Lung (tissue), 13 donors: ENCODE results near the gene IFITM1. TPM values are rescaled to one million over a fixed set of nuclear protein-coding genes. Genes with fewer than 3 reads are reported as not detected.
A peak's percentile ranks its signal among the peaks of the same experiment; 100 is the strongest.

Experiments
- ATAC-seq: fragments of 200-7000 bp; cut with Tn5 transposase; one replicate; pipeline ENCODE4 v1.9.1; 2020; ENCODE audit warnings: moderate number of reproducible peaks; ENCODE audit not compliant: insufficient read depth, low FRiP score
- DNase-seq, 3 donors: peaks; one replicate each; pipeline ENCODE4 v3.0.0-alpha.2; 2013 to 2017
- H3K27ac ChIP-seq, 2 donors: one replicate each; pipeline ENCODE4 v1.5.1; 2013; ENCODE audit warnings: mild to moderate bottlenecking in 2 of 2, moderate library complexity in 2 of 2, control low read depth in 1 of 2, inconsistent platforms in 1 of 2, low read depth in 1 of 2, low read length in 1 of 2
- H3K27me3 ChIP-seq, 3 donors: one replicate each; pipeline ENCODE4 v1.5.1; 2013; ENCODE audit warnings: low read length in 2 of 3; ENCODE audit not compliant: control insufficient read depth in 3 of 3, insufficient read depth in 3 of 3
- H3K36me3 ChIP-seq, 4 donors: one replicate each; pipeline ENCODE4 v1.5.1; 2013; ENCODE audit warnings: low read length in 4 of 4, mild to moderate bottlenecking in 1 of 4, moderate library complexity in 1 of 4; ENCODE audit not compliant: control insufficient read depth in 4 of 4, insufficient read depth in 4 of 4
- H3K4me1 ChIP-seq, 5 donors: one replicate each; pipeline ENCODE4 v1.5.1; 2013; ENCODE audit warnings: low read length in 5 of 5, mild to moderate bottlenecking in 2 of 5, moderate library complexity in 1 of 5; ENCODE audit not compliant: control insufficient read depth in 5 of 5, insufficient read depth in 5 of 5
- H3K4me3 ChIP-seq: one replicate; pipeline ENCODE4 v1.5.1; 2013; ENCODE audit warnings: mild to moderate bottlenecking, control low read depth, moderate library complexity
- H3K9ac ChIP-seq, 2 donors: one replicate each; pipeline ENCODE4 v1.5.1; 2013; ENCODE audit warnings: low read length in 2 of 2, control low read depth in 1 of 2; ENCODE audit not compliant: insufficient read depth in 1 of 2
- H3K9me3 ChIP-seq, 4 donors: one replicate each; pipeline ENCODE4 v1.5.1; 2013; ENCODE audit warnings: low read length in 3 of 4, mild to moderate bottlenecking in 1 of 4, moderate library complexity in 1 of 4; ENCODE audit not compliant: control insufficient read depth in 4 of 4, insufficient read depth in 3 of 4
- CTCF ChIP-seq: IDR thresholded peaks from 2 replicates; pipeline ENCODE4 v1.5.1; 2012; ENCODE audit warnings: mild to moderate bottlenecking; ENCODE audit errors: control extremely low read depth, extremely low read depth
- WGBS, 2 donors: extraction: QIAGEN DNeasy Blood & Tissue Kit; methylation state at CpG; one replicate each; pipeline ENCODE4 v1.1.7; 2013; 5-methylcytosine and 5-hydroxymethylcytosine counted together
- polyA plus RNA-seq, 2 donors: library from polyadenylated mRNA; stranded (reverse); fragments of 200-250 nt; gene quantifications; one replicate each; pipeline ENCODE4 v1.2.1, GENCODE V29; 2013
- small RNA-seq: library from RNA; depleted of rRNA; stranded (forward); fragments of <200 nt; gene quantifications from one replicate; pipeline ENCODE3, GENCODE V24; 2014; ENCODE audit warnings: low replicate concordance
- total RNA-seq, 2 donors: library from RNA; depleted of rRNA in 1 of 2; stranded (reverse); fragments of >200 nt in 1 of 2; gene quantifications; one replicate each; pipeline ENCODE4 v1.2.1, GENCODE V29; 2014 to 2021
- donor health status: control.
- donor health status: control.
- donor health status: Bipolar disorder and iron deficiency.
- donor health status: healthy.
- donor health status: DM: yes; HTN: yes; CAD: no.

The IFITM1 gene
- total and polyA plus RNA-seq, 4 donors, result 53.3 to 531 (median 189) TPM

- WGBS, 2 donors, result 58 to 76% methylated on average over 24 of the region's 24 CpGs
- H3K4me1 ChIP-seq, result peaks cover 0 to 9% (median 0%) of the 10 kb centered on the region in 5 donors
- H3K4me3 ChIP-seq, result no peak overlapping the region
- H3K27me3 ChIP-seq, result peaks cover 0 to 3% (median 0%) of the 10 kb centered on the region in 3 donors
- ATAC-seq (peak; percentile 48), DNase-seq (no peak)
- H3K36me3 ChIP-seq, result no peaks in the 10 kb centered on the region
- H3K9me3 ChIP-seq, result peaks cover 0 to 7% (median 3%) of the 10 kb centered on the region in 4 donors
- TF ChIP-seq CTCF, result no peak
- no peak overlapping the region for H3K9ac ChIP-seq
- no peak overlapping the region for H3K27ac ChIP-seq
Measured at GRCh38 chr11:363948-364761, 50.3 kb downstream of the IFITM1 start.

Small RNAs within 50 kb of the gene (small RNA-seq; reads per million reads assigned to genes)
- not detected for gene AC136475.6

Other genes starting within 250 kb of the IFITM1 start
- not detected for gene SCGB1C1, start 121.0 kb upstream of the IFITM1 start, total RNA-seq
- gene SCGB1C1, start 121.0 kb upstream of the IFITM1 start, polyA plus RNA-seq, result not detected
- gene BET1L, start 106.6 kb upstream of the IFITM1 start, total RNA-seq, result 10 to 100 TPM; 29.7 to 58.7 TPM
- 10 to 100 TPM; 30.1 to 49.9 TPM for gene BET1L, start 106.6 kb upstream of the IFITM1 start, polyA plus RNA-seq
- gene RIC8A, start 106.3 kb upstream of the IFITM1 start, total RNA-seq, result 100 to 1,000 TPM; 104 to 122 TPM
- gene RIC8A, start 106.3 kb upstream of the IFITM1 start, polyA plus RNA-seq, result 10 to 100 TPM; 52.1 to 83.2 TPM
- 10 to 100 TPM; 16.0 to 21.2 TPM for gene SIRT3, start 77.7 kb upstream of the IFITM1 start, total RNA-seq
- 10 to 100 TPM; 14.6 to 16.9 TPM for gene SIRT3, start 77.7 kb upstream of the IFITM1 start, polyA plus RNA-seq
- gene PSMD13, start 77.1 kb upstream of the IFITM1 start, total RNA-seq, result 100 to 1,000 TPM in 1 of 2 donors, 10 to 100 TPM in 1; 75.2 to 131 TPM
- gene PSMD13, start 77.1 kb upstream of the IFITM1 start, polyA plus RNA-seq, result 100 to 1,000 TPM; 158 to 184 TPM
- 1 to 10 TPM; 2.1 to 2.7 TPM for gene NLRP6, start 35.6 kb upstream of the IFITM1 start, total RNA-seq
- 1 to 10 TPM in 1 of 2 donors, under 1 TPM in 1; 0.08 to 9.6 TPM for gene NLRP6, start 35.6 kb upstream of the IFITM1 start, polyA plus RNA-seq
- 10 to 100 TPM; 21.6 to 63.3 TPM for gene PGGHG, start 24.9 kb upstream of the IFITM1 start, total RNA-seq
- 100 to 1,000 TPM; 112 to 145 TPM for gene PGGHG, start 24.9 kb upstream of the IFITM1 start, polyA plus RNA-seq
- gene IFITM5, start 14.5 kb upstream of the IFITM1 start, total RNA-seq, result not detected
- not detected for gene IFITM5, start 14.5 kb upstream of the IFITM1 start, polyA plus RNA-seq
- gene IFITM2, start 6.2 kb upstream of the IFITM1 start, total RNA-seq, result 100 to 1,000 TPM in 1 of 2 donors, 10 to 100 TPM in 1; 75.7 to 656 TPM
- gene IFITM2, start 6.2 kb upstream of the IFITM1 start, polyA plus RNA-seq, result 1,000 to 10,000 TPM; 1,063 to 4,189 TPM
- gene IFITM3, start 6.8 kb downstream of the IFITM1 start, total RNA-seq, result 100 to 1,000 TPM; 191 to 903 TPM
- 1,000 to 10,000 TPM; 1,642 to 2,585 TPM for gene IFITM3, start 6.8 kb downstream of the IFITM1 start, polyA plus RNA-seq
- 1 to 10 TPM; 1.4 to 6.8 TPM for gene B4GALNT4, start 55.5 kb downstream of the IFITM1 start, total RNA-seq
- gene B4GALNT4, start 55.5 kb downstream of the IFITM1 start, polyA plus RNA-seq, result 1 to 10 TPM; 2.1 to 4.6 TPM
- gene PKP3, start 80.2 kb downstream of the IFITM1 start, total RNA-seq, result 10 to 100 TPM; 15.7 to 63.1 TPM
- gene PKP3, start 80.2 kb downstream of the IFITM1 start, polyA plus RNA-seq, result 10 to 100 TPM; 33.8 to 46.8 TPM
- 10 to 100 TPM; 25.7 to 87.3 TPM for gene SIGIRR, start 101.0 kb downstream of the IFITM1 start, total RNA-seq
- 100 to 1,000 TPM in 1 of 2 donors, 10 to 100 TPM in 1; 43.4 to 112 TPM for gene SIGIRR, start 101.0 kb downstream of the IFITM1 start, polyA plus RNA-seq
- 10 to 100 TPM in 1 of 2 donors, 1 to 10 TPM in 1; 5.8 to 17.6 TPM for gene ANO9, start 128.0 kb downstream of the IFITM1 start, total RNA-seq
- gene ANO9, start 128.0 kb downstream of the IFITM1 start, polyA plus RNA-seq, result 10 to 100 TPM in 1 of 2 donors, 1 to 10 TPM in 1; 8.7 to 18.6 TPM
- gene PTDSS2, start 136.2 kb downstream of the IFITM1 start, total RNA-seq, result 10 to 100 TPM; 26.8 to 29.4 TPM
- gene PTDSS2, start 136.2 kb downstream of the IFITM1 start, polyA plus RNA-seq, result 10 to 100 TPM; 20.4 to 36.5 TPM
- gene RNH1, start 193.2 kb downstream of the IFITM1 start, total RNA-seq, result 100 to 1,000 TPM; 152 to 313 TPM
- gene RNH1, start 193.2 kb downstream of the IFITM1 start, polyA plus RNA-seq, result 100 to 1,000 TPM; 153 to 315 TPM
- gene HRAS, start 221.5 kb downstream of the IFITM1 start, total RNA-seq, result 10 to 100 TPM; 20.5 to 73.5 TPM
- 100 to 1,000 TPM in 1 of 2 donors, 10 to 100 TPM in 1; 65.8 to 133 TPM for gene HRAS, start 221.5 kb downstream of the IFITM1 start, polyA plus RNA-seq
- 10 to 100 TPM in 1 of 2 donors, 1 to 10 TPM in 1; 3.4 to 11.7 TPM for gene LRRC56, start 223.5 kb downstream of the IFITM1 start, total RNA-seq
- 1 to 10 TPM; 3.8 to 5.7 TPM for gene LRRC56, start 223.5 kb downstream of the IFITM1 start, polyA plus RNA-seq
- gene LMNTD2, start 246.7 kb downstream of the IFITM1 start, total RNA-seq, result 1 to 10 TPM; 3.0 to 9.7 TPM
- gene LMNTD2, start 246.7 kb downstream of the IFITM1 start, polyA plus RNA-seq, result 1 to 10 TPM; 2.3 to 4.6 TPM
- 10 to 100 TPM; 53.5 to 79.4 TPM for gene RASSF7, start 246.9 kb downstream of the IFITM1 start, total RNA-seq
- 100 to 1,000 TPM in 1 of 2 donors, 10 to 100 TPM in 1; 47.9 to 153 TPM for gene RASSF7, start 246.9 kb downstream of the IFITM1 start, polyA plus RNA-seq